Epithelial cell of proximal tubule (primary cell): ENCODE data around the gene PTPRO. TPM values are rescaled to one million over a fixed set of nuclear protein-coding genes. Genes with fewer than 3 reads are reported as not detected.

Source experiments
- DNase-seq: peaks from one replicate; pipeline ENCODE4 v3.0.0-alpha.2; 2011; ENCODE audit warnings: low read depth
- H3K4me3 ChIP-seq: 2 replicates; pipeline ENCODE4 v1.5.1; 2011; ENCODE audit warnings: low read depth, mild to moderate bottlenecking, low read length
- total RNA-seq: library from RNA; depleted of rRNA; stranded (reverse); fragments of >200 nt; gene quantifications from 2 replicates; pipeline ENCODE4 v1.2.3, GENCODE V29; 2015
- TF ChIP-seq, protein P1 (sequence below): conservative IDR thresholded peaks from 2 replicates; pipeline ENCODE4 v1.5.1; 2012; ENCODE audit warnings: low read depth, mild to moderate bottlenecking, low read length

The PTPRO gene
- total RNA-seq, 1 donor from 2014 or later, result 1.3 TPM

DNA sequence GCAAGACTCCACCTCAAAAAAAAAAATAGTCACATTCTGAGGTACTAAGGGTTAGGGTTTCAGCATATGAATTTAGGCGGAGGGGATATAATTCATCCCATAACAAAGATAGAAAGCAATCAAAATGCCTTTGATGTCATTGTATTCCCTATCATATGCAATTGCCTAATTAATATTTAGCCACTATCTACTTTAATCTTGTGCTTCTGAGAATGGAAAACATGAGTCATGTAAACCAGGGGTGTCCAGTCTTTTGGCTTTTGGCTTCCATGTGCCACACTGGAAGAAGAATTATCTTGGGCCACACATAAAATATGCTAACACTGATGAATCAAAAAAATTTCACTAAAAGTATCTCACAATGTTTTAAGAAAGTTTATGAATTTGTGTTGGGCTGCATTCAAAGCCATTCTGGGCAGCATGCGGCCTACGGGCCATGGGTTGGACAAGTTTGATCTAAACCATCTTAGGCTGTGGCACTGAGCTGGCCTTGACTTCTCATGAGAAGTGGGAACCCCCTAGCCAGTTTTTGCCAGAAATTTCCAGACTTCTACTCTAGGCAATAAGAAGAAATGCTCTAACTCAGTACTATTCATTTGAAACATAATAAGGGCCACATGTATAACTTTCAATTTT, 219.8 kb downstream of the PTPRO start:
- no peak for DNase-seq

DNA sequence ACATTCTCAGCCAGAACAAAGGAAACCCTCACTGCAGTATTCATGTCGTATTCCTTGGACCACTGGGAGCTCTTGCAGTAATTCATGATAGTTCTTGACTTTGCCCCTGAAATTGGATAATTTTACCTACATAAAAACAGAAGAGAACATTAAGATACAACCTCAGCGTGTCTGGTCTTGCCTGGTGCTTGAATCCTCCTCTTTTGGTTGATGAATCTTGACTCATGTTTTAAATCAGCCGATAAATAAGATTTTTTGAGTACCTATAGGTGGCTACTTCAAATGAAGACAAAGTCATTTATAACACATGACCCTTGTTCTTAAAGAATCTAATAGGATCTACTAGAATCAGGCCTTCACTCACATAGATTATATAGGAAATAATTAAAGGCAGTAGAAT, 221.0 kb downstream of the PTPRO start:
- TF ChIP-seq, protein P1, sequence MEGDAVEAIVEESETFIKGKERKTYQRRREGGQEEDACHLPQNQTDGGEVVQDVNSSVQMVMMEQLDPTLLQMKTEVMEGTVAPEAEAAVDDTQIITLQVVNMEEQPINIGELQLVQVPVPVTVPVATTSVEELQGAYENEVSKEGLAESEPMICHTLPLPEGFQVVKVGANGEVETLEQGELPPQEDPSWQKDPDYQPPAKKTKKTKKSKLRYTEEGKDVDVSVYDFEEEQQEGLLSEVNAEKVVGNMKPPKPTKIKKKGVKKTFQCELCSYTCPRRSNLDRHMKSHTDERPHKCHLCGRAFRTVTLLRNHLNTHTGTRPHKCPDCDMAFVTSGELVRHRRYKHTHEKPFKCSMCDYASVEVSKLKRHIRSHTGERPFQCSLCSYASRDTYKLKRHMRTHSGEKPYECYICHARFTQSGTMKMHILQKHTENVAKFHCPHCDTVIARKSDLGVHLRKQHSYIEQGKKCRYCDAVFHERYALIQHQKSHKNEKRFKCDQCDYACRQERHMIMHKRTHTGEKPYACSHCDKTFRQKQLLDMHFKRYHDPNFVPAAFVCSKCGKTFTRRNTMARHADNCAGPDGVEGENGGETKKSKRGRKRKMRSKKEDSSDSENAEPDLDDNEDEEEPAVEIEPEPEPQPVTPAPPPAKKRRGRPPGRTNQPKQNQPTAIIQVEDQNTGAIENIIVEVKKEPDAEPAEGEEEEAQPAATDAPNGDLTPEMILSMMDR, result no peak
- DNase-seq, result no peak

More for the DNA sequence above, 219.8 kb downstream of the PTPRO start:
- H3K4me3 ChIP-seq, result no peak overlapping the region
- TF ChIP-seq, protein P1, result no peak

DNA sequence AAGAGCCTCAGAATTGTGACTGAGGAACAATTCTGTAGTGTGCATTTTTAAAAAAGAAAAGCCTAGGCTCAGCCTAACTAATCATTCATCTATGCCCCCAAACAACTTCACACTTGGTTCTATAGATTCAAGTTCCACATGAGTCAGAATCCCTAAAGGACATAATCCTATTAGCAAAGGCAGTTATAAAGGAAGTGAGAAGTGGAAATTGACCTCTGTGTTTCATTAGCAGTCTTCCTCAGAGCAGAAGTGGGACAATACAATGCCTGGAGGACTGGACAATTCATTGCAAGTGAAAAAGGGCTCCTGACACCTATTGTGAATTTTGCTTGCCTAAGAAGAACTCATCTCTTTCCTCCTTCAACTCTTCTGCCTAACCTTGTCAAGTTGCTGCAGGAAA, 222.3 kb downstream of the PTPRO start:
- no peak overlapping the region for H3K4me3 ChIP-seq
- no peak for DNase-seq
- TF ChIP-seq, protein P1, result no peak

More for the DNA sequence above, 221.0 kb downstream of the PTPRO start:
- H3K4me3 ChIP-seq, result no peak overlapping the region

DNA sequence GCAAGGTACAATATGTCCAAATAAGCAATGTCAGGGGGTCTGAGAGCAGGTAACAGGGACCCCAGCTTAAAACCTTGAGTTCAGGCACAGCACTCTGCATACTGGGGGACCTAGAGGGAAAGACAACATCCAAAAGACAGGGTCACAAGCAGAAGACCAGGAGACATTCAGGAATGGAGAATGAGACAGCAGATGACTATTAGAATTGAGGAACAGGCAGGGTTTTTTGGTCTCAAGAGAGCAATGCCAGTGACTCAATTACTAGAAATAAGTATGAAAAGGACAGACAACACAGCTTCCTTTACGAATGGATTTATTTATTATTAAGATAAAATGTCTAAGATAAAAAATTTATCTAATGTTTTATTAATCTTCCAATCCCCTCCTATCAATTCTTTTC, 223.0 kb downstream of the PTPRO start:
- no peak overlapping the region for H3K4me3 ChIP-seq
- TF ChIP-seq, protein P1, result no peak
- DNase-seq, result no peak

DNA sequence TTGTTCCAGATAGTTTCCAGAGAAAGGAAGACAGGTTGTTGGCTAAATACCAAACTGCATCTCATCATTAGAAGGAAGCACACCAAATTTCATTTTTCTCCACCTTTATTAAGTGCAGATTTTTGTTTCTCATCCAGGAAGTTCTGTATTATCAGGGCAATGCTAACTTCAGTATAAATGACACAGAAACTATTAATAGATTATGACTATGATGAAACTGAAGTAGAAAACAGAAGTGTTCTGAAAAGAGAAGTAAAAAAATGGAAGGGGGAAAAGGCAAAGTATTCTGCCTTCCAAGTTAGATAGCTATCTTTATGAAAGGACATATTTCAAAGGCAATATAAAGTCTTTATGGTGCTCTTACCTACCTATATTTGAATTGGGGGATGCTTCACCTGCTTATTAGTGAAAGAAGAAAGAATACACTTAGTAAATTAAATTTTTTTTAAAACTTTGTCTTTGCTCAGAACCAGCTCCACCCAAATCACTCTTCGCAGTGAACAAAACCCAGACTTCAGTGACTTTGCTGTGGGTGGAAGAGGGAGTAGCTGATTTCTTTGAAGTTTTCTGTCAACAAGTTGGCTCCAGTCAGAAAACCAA, 223.9 kb downstream of the PTPRO start:
- H3K4me3 ChIP-seq, result no peak overlapping the region
- TF ChIP-seq, protein P1, result no peak
- DNase-seq, result no peak

DNA sequence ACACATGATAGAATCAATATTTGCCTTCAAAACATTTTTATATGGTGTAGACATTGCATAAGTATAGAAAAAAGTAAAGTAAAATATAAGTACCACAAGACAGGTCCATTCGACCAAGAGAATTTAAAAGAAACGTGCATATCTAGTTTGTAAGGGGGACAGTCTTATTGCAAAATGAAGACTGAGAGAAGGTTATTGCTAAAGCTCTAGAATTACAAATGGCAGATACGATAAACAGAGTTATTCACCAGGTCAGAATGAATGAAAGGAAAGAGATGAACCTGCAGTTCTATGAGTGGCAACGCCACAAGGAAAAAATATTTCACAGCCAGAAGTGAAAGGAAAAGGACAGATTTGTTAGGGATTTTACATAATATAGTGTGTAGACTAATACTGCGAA, 224.8 kb downstream of the PTPRO start:
- TF ChIP-seq, protein P1, result no peak

DNA sequence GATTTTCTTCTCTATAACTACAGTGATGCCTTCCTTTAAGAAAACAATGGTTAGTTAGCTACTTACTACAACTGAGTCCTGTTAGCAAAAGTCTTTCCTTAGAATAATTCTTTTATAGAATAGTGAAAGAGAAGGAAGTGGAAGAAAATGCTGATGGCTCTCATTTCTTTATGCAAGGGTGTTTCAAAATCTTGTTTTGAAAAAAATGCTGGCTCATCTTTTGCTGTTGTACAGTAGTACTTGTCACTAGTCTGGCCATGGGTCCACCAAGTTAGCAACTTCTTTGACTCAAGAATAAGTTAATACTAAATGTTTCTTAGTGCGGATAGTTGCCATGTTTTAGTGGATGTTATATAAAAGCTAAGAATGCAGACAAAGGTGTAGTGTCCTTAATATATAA, 225.4 kb downstream of the PTPRO start:
- TF ChIP-seq, protein P1, result no peak
- H3K4me3 ChIP-seq, result no peak overlapping the region
- DNase-seq, result no peak

More for the DNA sequence above, 224.8 kb downstream of the PTPRO start:
- H3K4me3 ChIP-seq, result no peak overlapping the region
- DNase-seq, result no peak
